ENCODE data around the gene SART3.
"Not testable (repeated sequence)": the region's sequence is repeated elsewhere in the genome, so short reads cannot be mapped to it uniquely, and the experiment has no call there.

SART3 gene

DNA sequence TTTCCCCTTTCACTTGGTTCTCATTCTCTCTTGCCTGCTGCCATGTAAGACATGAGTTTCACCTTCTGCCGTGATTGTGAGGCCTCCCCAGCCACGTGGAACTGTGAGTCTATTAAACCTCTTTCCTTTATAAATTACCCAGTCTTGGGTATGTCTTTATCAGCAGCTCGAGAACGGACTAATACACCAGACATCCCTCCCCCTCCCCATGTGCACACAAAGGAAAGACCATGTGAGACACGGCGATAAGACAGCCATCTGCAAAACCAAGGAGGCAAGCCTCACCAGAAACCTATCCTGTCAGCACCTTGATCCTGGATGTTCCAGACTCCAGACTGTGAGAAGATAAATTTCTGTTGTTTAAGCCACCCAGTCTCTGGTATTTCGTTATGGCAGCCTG is 75.6 kb downstream of the SART3 start:
- not testable (repeated sequence) for FAIRE-seq

DNA sequence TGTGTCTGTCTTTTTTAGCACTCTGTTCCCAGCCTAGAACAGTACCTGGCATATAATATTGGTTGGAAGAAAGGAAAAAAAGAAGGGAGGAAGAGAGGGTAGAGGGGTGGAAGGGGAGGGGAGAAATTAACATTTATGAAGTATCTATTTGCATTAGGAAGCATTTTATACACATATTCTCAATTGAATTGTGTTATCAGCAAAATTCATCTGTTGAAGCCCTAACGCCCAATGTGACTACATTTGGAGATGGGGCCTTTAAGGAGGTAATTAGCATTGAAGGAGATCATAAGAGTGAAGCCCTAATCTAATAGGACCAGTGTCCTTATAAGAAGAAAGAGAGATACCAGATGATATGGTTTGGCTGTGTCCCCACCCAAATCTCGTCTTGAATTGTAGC is 76.1 kb downstream of the SART3 start:
- no peak for FAIRE-seq

DNA sequence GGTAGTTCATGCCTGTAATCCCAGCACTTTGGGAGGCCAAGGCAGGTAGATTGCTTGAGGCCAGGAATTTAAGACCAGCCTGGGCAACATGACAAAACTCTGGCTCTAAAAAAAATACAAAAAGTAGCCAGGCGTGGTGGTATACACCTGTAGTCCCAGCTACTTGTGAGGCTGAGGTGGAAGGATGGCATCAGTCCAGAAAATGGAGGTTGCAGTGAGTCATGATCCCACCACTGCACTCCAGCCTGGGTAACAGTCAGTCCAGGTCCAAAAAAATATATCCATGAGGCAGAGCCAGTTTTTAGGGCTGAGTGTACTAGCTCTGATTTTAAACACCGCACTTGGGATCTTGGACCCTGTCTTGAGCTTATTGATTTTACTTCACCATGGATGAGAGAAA is 76.5 kb downstream of the SART3 start:
- no peak for FAIRE-seq

DNA sequence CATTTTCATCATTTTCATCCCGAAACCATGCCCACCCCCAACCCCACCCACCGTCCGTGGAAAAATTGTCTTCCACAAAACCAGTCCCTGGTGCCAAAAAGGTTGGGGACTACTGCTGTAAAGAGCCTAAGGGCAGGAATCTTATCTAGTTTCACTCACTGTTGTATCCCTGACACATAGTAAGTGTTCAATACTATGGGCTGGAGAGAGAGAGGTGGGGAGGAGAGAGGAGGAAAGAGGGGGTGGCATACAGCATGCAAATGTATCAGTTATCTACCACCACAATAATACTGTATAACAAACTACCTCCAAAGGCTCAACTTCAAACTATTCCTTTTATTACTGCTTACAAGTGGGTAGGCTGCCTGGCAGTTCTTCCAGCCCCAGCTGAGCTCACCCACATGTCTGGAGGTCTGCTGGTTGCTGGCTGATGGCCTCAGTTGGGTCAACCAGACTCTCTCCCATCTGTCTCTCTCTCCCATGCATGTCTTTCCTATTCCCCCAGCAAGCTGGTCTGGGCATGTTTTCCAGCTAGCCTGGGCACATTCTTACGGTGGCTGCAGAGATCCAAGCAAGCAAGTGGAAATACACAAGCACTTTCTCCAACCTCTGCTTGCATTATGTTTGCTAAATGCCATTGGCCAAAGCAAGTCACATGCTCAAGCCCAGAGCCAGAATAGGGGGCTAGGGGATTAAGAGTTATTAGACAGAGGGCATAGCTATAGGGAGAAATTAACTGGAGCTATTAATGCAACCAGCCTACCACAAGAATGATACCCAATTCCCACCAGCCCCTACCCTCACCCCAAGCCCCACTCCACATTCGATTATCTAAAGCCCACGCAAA is 77.5 kb downstream of the SART3 start:
- FAIRE-seq, result no peak

DNA sequence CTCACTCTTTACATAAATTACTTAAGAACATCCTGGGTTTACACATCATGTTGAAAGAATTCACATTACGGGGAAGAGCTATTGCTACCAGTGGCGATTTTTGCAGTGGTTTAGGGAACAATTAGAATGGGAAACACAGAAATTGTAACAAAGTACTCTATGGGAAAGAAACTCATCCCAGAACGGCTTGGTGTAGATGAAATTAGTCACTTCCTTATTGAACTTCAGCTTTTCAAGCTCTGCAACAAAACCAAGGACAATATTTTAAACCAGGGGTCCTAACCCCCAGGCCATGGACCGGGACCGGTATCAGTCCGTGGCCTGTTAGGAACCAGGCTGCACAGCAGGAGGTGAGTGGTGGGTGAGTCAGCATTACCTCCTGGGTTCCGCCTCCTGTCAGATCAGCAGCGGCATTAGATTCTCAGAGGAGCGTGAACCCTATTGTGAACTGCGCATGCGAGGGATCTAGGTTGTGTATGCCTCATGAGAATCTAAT is 78.2 kb downstream of the SART3 start:
- no peak for FAIRE-seq

DNA sequence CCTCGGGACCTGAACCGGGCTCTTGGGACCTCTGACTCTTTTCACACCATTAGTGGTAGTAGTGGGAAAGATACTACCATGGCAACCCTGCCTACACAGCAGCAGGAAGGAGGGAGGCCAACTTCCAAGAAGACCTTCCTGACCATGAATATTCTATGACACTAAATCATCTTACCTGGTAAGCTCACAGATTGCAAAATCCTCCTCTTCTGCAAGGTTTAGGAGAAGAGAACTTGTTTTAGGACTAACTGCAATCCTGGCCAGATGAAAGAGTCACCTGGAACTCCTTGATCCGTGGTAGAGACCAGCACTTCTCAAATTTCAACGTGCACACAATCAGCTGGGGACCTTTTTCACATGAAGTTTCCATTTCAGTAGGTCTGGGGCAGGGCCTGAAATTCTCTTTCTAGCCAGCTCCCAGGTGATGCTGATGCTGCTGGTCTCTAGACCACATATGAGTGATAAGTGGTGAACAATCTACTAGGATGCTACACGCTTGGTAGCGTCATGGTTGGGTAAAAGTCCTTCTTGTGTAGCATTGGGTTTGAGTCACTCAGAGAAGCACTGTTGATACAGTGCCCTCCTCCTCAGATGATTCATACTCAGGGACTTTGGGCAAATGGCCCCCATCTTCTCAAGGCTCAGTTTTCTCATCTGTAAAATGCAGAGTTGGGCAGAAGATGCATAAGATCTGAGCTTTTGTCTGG is 81.5 kb downstream of the SART3 start:
- FAIRE-seq, result no peak

DNA sequence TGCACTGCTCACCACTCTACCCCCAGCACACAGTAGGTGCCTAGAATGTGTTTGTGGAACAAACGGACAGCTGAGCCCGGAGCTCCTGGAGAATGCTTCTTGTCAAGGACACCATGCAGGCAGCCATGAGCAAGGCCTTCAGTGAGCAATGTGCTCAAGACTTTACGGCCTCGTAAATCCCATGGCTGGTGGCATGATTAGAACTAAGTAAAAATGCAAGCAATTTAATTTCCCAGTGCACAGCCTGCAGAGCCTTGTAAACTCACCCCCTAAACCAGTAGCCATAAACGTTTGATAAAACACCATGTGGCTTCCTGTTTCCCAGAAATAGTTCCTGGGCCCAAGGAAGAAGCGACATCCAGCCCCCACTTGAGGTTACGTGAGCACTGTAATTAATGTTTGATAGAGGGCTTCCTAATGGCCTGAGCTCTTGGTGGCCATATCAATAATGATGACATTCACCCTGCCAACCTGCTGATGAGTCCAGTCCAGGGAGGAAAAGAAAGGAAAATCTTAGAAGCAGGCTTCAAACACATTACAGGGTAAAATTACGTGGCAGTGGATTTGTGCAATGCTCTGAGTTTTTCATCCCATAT is 82.3 kb downstream of the SART3 start:
- FAIRE-seq, result no peak

DNA sequence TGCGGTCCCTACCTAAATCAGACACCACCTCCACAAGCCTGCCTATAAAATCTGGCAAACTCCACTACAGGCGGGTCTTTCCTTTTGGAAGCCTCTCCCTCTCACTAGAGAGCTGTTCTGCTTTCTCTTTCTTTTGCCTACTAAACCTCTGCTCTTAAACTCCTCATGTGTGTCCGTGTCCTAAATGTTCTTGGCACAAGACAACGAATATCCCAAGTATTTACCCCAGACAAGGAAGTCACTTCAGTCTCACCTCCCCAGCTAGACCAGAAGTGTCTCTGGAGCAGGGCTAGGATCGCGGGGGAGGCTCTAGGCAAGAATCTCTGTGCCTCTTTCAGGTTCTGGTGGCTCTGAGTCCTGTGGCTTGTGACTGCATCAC is 83.1 kb downstream of the SART3 start:
- no peak for FAIRE-seq

DNA sequence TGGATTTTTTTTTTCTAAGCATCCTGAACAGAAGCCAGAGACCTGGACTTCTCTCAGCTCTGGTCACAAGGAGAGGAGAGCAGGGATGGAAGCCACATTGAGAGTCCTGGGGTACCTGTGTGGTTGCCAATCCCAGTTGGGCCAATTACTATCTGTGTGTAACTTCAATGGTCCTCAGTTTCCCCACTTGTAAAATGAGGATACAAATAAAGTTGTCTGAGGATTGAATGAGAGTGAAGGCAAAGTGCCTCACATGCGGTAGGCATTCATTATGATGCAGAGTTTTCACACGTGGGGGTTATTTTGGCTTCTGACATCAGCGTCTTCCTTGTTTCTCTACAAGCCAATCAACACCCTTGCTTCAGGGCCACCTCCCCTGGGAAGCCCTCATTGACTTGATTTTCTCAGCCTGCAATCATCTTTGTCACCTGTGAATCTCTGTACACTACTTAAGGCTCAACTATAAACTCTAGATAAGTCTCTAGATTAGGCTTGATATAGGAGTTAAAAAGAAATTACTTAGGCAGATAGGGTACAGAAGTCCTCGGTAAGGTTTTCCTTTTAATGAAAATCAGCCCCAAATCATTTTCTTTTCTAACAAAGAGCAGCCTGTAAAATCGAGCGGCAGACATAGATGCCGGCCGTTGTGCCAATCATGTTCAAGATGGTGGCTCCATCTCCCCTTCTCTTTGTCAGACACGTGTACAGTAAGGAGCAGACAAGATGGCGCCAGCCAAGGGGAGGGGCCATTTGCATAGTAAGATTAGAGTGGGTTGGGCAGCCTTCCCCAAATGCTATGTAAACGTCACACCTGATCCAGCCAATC is 83.7 kb downstream of the SART3 start:
- no peak for FAIRE-seq

DNA sequence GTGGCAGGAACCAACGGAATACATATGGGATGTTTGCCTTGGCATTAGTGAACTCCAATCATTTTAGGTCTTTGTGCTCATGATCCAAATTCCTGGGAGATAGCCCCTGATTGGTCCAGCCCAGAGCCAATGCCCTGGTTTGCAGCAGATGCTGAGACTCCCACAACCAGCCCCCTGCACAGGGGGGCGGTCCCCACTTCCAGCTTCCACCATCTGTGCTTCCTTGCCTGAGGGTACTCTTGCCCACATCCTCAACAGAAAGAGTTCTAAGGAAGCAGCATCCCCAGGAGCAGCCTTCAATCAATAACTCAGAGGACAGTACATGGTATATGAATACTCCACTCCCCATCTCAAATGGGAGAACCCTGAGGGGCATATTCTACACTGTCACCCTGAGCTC is 85.6 kb downstream of the SART3 start:
- no peak for FAIRE-seq

DNA sequence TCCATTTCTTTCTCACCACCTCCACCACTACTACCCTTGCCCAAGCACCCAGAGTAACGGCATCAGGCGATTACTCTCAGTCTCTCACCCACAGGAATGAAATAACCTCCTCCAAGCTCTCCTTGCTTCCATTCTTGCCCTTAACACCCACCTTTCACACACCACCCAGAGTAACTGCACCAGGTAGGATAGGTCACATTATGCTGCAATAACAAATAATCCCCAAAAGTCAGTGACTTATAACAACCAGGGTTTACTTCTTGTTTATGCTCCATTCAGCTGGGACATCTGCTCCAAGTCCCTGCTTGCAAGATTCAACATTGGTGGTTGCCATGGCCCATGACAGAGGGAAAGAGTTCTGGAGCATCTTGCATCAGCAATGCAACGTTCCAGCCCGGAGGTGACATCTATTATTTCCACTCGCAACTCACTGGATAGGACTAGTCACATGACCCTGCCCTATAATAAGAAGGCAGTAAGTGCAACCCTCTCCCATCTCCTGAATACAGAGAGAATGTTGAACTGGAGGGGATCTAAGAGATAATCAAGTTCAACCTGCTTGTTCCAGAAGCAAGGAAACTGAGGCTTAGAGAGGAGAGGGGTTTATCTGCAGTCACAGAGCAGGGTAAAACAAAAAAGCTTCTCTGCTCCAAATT is 87.4 kb downstream of the SART3 start:
- FAIRE-seq, result no peak
